Motor neuron (in vitro differentiated cells): ENCODE measurements around the gene BCL2L15. TPM values are rescaled to one million over a fixed set of nuclear protein-coding genes. Genes with fewer than 3 reads are reported as not detected.
A peak's percentile ranks its signal among the peaks of the same experiment; 100 is the strongest.

Experiments used
- ATAC-seq, 8 experiments: fragments of 200-7000 bp; cut with Tn5 transposase; replicated peaks in 6 of 8; 2 replicates each; pipeline ENCODE4 v1.8.0; 2021; ENCODE audit warnings: mild to moderate bottlenecking in 8 of 8, moderate library complexity in 8 of 8
- H3K27ac ChIP-seq, 2 donors: fragments of 250-450 bp; sonication (Bioruptor Pico); 2 replicates each; pipeline ENCODE4 v1.9.0; 2021; ENCODE audit warnings: antibody characterized with exemption in 2 of 2, mild to moderate bottlenecking in 2 of 2, moderate library complexity in 1 of 2
- H3K4me1 ChIP-seq, 2 donors: fragments of 250-450 bp; sonication (Bioruptor Pico); replicated peaks in 1 of 2; 2 replicates each; pipeline ENCODE4 v1.6.1; 2021; ENCODE audit warnings: antibody characterized with exemption in 2 of 2, mild to moderate bottlenecking in 2 of 2, moderate library complexity in 1 of 2
- H3K4me3 ChIP-seq, 5 donors: fragments of 250-450 bp; sonication (Bioruptor Pico); 2 replicates each; pipeline ENCODE4 v1.9.0; 2021; ENCODE audit warnings: antibody characterized with exemption in 5 of 5, mild to moderate bottlenecking in 5 of 5, moderate library complexity in 4 of 5
- WGBS, 10 experiments: fragments of 450-650 bp; shearing (Covaris generic); methylation state at CpG; one replicate each; pipeline ENCODE4 v1.0.0; 2022; 5-methylcytosine and 5-hydroxymethylcytosine counted together
- in situ Hi-C, 9 experiments: fragments of 400-800 bp; cut with MboI; loops; one replicate each; pipeline ENCODE4 v1.15.0; 2021; ENCODE audit warnings: low sequenced_read_pairs in 9 of 9, low pct_unique_long_range_greater_than_20kb in 2 of 9; ENCODE audit not compliant: unreplicated experiment in 9 of 9
- total RNA-seq, 8 experiments: library from RNA; unstranded; fragments of 300-600 nt; gene quantifications; 2 replicates each; pipeline versions ENCODE4 v1.2.3 to v1.2.4, GENCODE V29; 2022

BCL2L15 gene
- total RNA-seq, 8 experiments from 2014 or later, result 0.20 to 3.5 (median 0.61) TPM

DNA sequence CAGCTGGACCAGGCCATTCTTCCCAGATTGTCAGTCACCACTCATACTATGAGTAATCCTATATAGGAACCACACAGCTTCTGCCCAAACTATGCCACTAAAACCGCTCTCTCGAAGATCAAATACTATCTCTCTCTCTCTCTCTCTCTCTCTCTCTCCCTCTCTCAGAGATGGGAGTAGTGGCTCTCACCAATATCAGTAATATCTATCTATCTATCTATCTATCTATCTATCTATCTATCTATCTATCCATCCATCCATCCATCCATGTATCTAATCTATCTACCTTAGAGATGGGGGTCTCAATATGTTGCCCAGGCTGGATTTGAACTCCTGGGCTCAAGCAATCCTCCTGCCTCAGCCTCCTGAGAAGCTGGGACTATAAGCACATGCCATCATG is 37.1 kb upstream of the BCL2L15 start:
- in situ Hi-C loops, result loop anchor here in 1 of 9 experiments (25.0 kb wide), 1 partner anchor 112 kb away; the partner anchor contains the start of gene RSBN1
- no peak for ATAC-seq

DNA sequence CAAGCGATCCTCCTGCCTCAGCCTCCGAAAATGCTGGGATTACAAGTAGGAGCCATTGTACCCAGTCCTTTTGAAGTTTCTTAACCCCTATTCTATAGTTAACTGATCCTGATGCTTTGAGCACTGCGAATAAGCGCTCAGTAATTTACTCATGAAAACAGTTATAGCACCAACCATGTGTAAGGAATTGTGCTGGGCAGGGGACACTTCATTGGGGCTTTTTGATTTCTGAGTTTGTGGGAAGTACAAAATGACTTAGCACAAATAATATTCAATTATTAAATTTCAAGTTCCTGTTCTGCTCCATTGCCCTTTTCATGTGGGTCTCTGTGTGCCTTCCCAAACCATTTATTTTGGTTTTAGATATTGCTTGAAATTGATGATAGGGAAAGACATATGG is 35.6 kb upstream of the BCL2L15 start:
- in situ Hi-C loops, result loop anchor here in 1 of 9 experiments (25.0 kb wide), 1 partner anchor 111 kb away; the partner anchor contains the start of gene RSBN1
- Histone ChIP-seq H3K4me3 (no peak overlapping the region), H3K27ac (no peak overlapping the region), H3K4me1 (peaks cover 0 to 1% of the 10 kb centered on the region in 2 donors)
- ATAC-seq, result no peak
- WGBS, 10 experiments, result 0 to 94% (median 59%) methylated on average over 2 to 4 of the region's 4 CpGs; no CpG with 5 or more reads in 3 of the 10 experiments

More for the DNA sequence above, 37.1 kb upstream of the BCL2L15 start:
- no peak overlapping the region for H3K4me3 ChIP-seq
- 72 to 100% (median 100%) methylated on average over 1 to 2 of the region's 2 CpGs; no CpG with 5 or more reads in 5 of the 10 experiments for WGBS, 10 experiments
- H3K27ac ChIP-seq, result no peak overlapping the region
- H3K4me1 ChIP-seq, result peaks cover 0 to 6% of the 10 kb centered on the region in 2 donors

DNA sequence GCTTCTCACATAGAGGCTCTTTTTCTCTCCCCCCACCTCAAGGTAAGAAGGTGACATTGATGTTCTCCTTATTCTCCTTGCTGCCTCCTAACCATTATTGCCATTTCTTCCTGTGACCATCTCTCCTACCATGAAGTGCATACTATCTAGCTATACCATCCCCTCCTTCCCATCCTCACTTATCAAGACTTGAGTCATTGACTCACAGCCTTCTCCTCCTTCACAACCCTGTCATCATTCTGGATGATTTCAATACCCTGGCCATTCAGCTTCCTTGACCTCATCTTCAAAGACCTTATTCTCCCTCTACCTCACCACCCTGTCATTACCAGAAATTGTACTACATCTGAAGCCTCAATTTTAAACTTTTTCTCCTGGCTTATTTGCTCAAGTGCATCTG is 30.9 kb upstream of the BCL2L15 start:
- H3K27ac ChIP-seq, result no peak overlapping the region
- H3K4me1 ChIP-seq, result no peaks in the 10 kb centered on the region
- no peak for ATAC-seq
- in situ Hi-C loops, result loop anchor here in 1 of 9 experiments (25.0 kb wide), 1 partner anchor 106 kb away; the partner anchor contains the start of gene RSBN1
- H3K4me3 ChIP-seq, result no peak overlapping the region

DNA sequence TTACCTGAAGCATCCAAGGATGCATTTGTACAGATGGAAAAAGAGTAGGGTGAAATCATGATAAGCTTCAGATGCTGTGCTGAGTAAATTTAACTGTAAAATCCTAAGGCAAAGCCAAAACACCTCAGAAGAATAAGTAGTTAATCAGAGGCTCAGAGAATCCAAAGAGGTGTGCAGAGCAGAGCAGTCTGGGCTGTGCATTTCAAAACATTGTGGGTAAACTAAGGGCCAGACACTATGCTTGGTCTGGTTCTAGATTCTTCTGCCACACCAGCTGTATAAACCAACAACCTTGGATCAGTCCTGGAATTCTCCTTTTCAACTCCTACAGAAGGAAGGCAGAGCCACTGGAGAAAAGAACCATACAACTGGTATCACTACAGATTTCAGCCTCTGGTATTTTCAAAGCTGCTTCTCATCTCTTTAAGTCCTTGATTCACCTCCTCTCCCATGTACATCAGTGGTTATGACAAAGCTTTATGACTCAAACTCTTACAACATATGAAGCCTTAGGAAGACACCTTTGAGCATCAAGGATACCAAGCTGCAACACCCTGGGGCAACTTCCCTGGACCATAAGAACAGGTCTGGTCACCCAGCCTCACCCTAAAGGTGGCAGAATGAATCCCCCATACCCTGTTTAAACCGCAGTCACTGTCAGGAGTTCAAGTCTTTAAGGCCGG is 30.2 kb upstream of the BCL2L15 start:
- ATAC-seq, result no peak
- H3K4me3 ChIP-seq, result no peak overlapping the region
- H3K27ac ChIP-seq, result no peak overlapping the region
- no peaks in the 10 kb centered on the region for H3K4me1 ChIP-seq
- in situ Hi-C loops, result loop anchor here in 1 of 9 experiments (25.0 kb wide), 1 partner anchor 105 kb away; the partner anchor contains the start of gene RSBN1
- 67 to 100% (median 91%) methylated on average over 1 to 2 of the region's 2 CpGs; no CpG with 5 or more reads in 2 of the 10 experiments for WGBS, 10 experiments

DNA sequence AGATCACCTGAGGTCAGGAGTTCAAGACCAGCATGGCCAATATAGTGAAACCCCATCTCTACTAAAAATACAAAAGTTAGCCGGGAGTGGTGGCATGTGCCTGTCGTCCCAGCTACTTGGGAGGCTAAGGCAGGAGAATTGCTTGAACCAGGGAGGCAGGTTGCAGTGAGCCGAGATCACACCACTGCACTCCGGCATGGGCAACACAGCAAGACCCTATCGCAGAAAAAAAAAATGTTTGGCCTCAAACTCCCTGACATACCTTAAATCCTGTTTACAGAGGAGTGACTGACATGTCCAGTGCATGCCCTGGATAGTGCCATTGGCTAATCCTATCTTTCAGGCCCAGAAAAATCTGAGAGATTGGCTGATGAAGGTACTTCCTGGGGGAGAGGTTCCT is 29.6 kb upstream of the BCL2L15 start:
- in situ Hi-C loops, result loop anchor here in 1 of 9 experiments (25.0 kb wide), 1 partner anchor 105 kb away; the partner anchor contains the start of gene RSBN1
- H3K27ac ChIP-seq, result no peak overlapping the region
- WGBS, 10 experiments, result 80 to 100% (median 93%) methylated on average over 1 to 5 of the region's 5 CpGs; no CpG with 5 or more reads in 3 of the 10 experiments
- no peak for ATAC-seq
- no peak overlapping the region for H3K4me3 ChIP-seq
- H3K4me1 ChIP-seq, result no peaks in the 10 kb centered on the region

DNA sequence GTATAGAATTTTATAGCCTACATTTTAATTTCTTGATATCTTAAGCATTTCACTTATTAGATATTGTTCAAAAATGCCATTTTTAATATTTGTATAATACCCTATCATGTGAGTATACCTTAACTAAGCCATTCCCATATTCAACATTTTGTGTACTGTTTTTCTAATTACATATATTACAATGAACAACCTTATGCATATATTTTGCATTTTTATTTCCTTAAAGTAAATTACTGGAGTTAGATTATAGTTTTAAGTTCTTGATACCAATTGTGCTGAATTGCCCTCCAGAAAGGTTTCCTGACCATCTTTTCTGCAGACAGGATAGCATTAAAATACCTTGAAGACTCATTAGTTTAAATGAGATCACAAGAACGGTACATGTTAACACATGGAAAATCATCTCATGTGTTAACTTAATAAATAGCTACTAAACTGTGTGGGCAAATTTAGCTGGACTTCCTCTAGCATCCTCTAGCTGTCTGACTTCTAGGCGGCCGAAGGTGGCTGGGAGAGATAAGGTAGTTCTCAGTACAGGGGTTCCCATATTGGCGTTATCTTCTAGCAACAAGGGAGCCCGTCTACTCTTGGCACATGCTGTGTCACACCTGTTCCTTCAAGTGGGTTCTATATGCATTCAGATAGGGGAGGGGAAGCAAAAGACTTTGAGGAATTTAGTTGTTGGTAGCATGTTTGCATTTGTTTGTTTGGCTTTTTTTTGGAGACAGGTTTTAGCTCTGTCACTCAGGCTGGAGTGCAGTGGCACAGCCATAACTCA is 26.7 kb upstream of the BCL2L15 start:
- H3K4me1 ChIP-seq, result no peaks in the 10 kb centered on the region
- H3K27ac ChIP-seq, result no peak overlapping the region
- in situ Hi-C loops, result loop anchor here in 1 of 9 experiments (25.0 kb wide), 1 partner anchor 102 kb away; the partner anchor contains the start of gene RSBN1
- 80 to 100% (median 94%) methylated on average over 1 to 5 of the region's 5 CpGs; no CpG with 5 or more reads in 2 of the 10 experiments for WGBS, 10 experiments
- no peak overlapping the region for H3K4me3 ChIP-seq
- ATAC-seq, result no peak

DNA sequence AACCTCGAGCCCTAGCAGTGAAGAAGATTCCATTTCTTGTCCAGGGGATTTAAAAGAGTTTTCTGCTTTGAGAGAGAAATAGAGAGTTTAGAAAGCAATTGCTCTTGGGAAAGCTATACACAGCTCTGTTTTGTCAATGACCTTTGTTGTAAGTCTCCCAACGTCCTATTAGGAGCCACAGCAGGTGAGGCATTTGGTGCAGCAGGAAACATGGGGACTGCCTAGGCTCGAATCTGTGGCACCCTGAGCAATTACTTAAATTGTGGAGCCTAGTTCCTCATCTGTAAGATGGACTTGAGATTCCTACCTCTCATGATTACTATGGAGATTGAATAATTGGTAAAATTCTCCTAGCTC is 25.9 kb upstream of the BCL2L15 start:
- H3K4me1 ChIP-seq, result no peaks in the 10 kb centered on the region
- 40 to 88% (median 79%) methylated on average over 1 to 3 of the region's 3 CpGs; no CpG with 5 or more reads in 3 of the 10 experiments for WGBS, 10 experiments
- in situ Hi-C loops, result loop anchor here in 1 of 9 experiments (25.0 kb wide), 1 partner anchor 101 kb away; the partner anchor contains the start of gene RSBN1
- ATAC-seq, result no peak
- no peak overlapping the region for H3K27ac ChIP-seq
- H3K4me3 ChIP-seq, result no peak overlapping the region

DNA sequence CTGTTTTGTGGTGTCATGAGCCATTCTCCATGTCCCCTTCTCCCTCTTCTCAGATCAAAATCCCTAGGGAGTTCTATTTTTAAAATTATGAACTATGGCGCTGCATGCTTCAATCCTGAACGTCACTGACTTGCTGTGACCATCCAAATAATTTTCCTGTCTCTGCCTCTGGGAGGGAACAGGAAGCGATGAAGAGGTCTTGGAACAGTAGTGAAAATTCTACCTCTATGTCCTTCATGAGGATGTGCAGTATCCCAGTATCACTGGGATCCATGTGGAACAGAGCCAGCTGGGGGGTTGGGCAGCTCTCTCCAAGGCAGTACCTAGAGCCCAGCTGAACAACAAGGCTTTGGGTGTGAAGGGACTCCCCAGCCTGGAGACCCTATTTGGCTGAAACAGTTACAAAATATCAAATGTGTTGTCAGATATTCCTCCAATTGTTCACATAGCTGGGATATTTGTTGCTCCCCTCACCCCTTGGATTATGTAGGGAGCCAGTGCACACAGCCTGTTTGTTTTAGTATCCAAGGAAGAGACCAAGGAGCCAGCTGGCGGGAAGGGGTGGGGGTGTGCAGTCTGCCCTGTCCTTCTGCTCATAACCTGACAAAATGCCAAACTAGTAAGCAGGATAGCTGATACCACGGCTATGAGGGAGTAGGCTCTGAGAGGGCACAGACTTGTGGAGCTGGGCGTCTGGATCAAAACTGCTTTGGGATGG is 25.4 kb upstream of the BCL2L15 start:
- Histone ChIP-seq H3K4me1 (no peaks in the 10 kb centered on the region), H3K27ac (no peak overlapping the region), H3K4me3 (no peak overlapping the region)
- in situ Hi-C loops, result loop anchor here in 1 of 9 experiments (25.0 kb wide), 1 partner anchor 100 kb away; the partner anchor contains the start of gene RSBN1
- peak in 5 of 8 experiments; percentile 31 to 96 (median 78) for ATAC-seq
- 62 to 100% (median 85%) methylated on average over 1 to 6 of the region's 6 CpGs for WGBS, 10 experiments

DNA sequence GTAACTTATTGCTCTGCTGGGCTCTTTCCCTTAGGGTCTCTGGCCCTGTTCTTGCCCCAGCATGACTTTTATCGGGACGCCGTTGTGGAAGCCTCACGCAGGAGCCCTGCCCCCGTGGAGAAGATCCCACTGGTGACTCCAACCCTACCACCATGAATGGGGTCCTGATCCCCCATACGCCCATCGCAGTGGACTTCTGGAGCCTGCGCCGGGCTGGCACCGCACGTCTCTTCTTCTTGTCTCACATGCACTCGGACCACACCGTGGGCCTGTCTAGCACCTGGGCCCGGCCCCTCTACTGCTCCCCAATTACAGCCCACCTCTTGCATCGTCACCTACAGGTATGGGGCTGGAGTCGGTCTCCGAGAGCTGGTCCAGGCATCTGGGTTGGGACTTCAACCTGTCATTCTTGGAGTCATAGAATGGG is 18.1 kb upstream of the BCL2L15 start:
- peaks cover 10 to 14% of the 10 kb centered on the region in 2 donors for H3K4me1 ChIP-seq
- peak in 3 of 8 experiments; percentile 0 to 1 (median 0) for ATAC-seq
- H3K4me3 ChIP-seq, result peak overlapping the region; percentile 48 to 71 (median 58)
- in situ Hi-C loops, result loop anchor here in 1 of 9 experiments (25.0 kb wide), 1 partner anchor 93 kb away; the partner anchor contains the start of gene RSBN1
- WGBS, 10 experiments, result 0% methylated on average over 2 to 9 of the region's 17 CpGs; no CpG with 5 or more reads in 4 of the 10 experiments
- H3K27ac ChIP-seq, result peak overlapping the region in 1 of 2 donors; percentile 17

DNA sequence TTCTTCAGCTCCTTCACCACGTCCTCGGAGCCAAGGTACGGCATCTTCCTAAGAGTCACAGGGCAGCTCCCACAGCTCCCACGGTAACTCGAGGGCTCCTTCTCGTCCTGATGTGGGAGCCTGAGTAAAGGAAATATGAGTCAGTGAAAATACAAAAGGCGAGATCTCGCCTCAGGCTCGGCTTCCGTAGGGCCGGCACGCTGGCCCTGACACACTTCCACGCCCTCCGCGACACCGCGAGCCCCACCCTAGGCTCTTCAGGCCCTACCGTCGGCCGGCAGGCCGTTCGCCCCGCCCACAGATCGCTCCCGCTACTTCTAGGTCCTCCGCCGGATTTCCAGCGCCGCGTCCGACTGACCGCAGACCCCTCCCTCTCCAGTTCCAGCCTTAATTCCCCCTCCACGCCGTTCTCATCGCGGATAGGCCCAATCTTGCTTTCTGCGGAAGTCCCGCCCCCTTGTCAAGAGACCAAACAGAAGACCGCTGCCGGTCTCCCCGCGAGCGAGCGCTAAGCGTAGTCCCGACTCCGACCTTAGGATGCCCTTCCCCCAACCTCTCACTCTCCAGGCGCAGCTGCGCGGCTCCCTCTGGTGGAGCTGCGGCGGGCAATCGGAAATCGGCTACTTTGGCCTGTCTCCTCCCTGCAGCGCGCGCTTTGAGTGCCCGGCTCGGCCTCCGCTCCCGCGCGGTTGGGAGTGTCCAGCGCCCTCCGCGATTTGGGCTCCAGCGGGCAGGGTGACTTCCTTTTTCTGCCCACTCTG is 17.5 kb upstream of the BCL2L15 start, which contains the start of the genes AP4B1 and DCLRE1B:
Gene AP4B1 (minus strand): TSS at position 126 of the 761 bp plus-strand sequence. CDS start 82 bp downstream, at position 44.
Gene DCLRE1B (plus strand): TSS at position 653 of the 761 bp plus-strand sequence. CDS start 261 bp downstream, outside the sequence.
- Histone ChIP-seq H3K4me3 (peak within 1 kb of the TSS; percentile 48 to 71 (median 58)), H3K27ac (peak within 1 kb of the TSS; percentile 88 to 90), H3K4me1 (peaks cover 10 to 14% of the 10 kb centered on the region in 2 donors)
- in situ Hi-C loops, result loop anchor here in 1 of 9 experiments (25.0 kb wide), 1 partner anchor 93 kb away; the partner anchor contains the start of gene RSBN1
- peak; percentile 88 to 93 (median 92) for ATAC-seq
- 0 to 4% (median 0%) methylated on average over 5 to 23 of the region's 67 CpGs; no CpG with 5 or more reads in 2 of the 10 experiments for WGBS, 10 experiments

DNA sequence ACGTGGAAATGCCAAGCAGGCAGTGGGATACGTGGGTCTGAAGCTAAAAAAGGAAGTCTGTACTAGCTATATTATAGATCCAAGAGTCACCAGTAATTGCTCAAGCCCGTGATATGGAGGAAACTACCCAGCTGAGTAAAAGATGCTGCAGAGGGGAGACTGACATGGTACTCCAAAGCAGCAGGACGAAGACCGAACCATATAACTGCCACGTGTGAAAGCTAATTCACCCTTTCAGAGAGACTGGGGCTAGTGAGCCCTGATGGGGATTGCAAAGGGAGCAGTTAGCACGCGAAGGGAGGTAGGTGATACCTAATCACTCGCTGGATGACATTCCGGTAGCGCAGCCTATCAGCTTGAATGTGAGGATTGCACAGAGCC is 16.9 kb upstream of the BCL2L15 start:
- peak in 1 of 8 experiments; percentile 41 for ATAC-seq

More for the DNA sequence above, 16.9 kb upstream of the BCL2L15 start:
- Histone ChIP-seq H3K27ac (peak overlapping the region; percentile 88 to 90), H3K4me3 (peak overlapping the region; percentile 48 to 71 (median 58)), H3K4me1 (peaks cover 10 to 14% of the 10 kb centered on the region in 2 donors)
- 0 to 2% (median 0%) methylated on average over 1 to 10 of the region's 11 CpGs; no CpG with 5 or more reads in 2 of the 10 experiments for WGBS, 10 experiments
- in situ Hi-C loops, result loop anchor here in 1 of 9 experiments (25.0 kb wide), 1 partner anchor 92 kb away; the partner anchor contains the start of gene RSBN1
